ENCODE data around the gene SMIM36.

- TF ChIP-seq, protein P1, sequence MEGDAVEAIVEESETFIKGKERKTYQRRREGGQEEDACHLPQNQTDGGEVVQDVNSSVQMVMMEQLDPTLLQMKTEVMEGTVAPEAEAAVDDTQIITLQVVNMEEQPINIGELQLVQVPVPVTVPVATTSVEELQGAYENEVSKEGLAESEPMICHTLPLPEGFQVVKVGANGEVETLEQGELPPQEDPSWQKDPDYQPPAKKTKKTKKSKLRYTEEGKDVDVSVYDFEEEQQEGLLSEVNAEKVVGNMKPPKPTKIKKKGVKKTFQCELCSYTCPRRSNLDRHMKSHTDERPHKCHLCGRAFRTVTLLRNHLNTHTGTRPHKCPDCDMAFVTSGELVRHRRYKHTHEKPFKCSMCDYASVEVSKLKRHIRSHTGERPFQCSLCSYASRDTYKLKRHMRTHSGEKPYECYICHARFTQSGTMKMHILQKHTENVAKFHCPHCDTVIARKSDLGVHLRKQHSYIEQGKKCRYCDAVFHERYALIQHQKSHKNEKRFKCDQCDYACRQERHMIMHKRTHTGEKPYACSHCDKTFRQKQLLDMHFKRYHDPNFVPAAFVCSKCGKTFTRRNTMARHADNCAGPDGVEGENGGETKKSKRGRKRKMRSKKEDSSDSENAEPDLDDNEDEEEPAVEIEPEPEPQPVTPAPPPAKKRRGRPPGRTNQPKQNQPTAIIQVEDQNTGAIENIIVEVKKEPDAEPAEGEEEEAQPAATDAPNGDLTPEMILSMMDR (IDR thresholded peaks at IDR 0.05), result no peak
- TF ChIP-seq ZSCAN18 (CRISPR knock-in tag; IDR thresholded peaks at IDR 0.05) (no peak), MYBL2 (CRISPR knock-in tag; IDR thresholded peaks at IDR 0.05) (no peak), ATF2 (CRISPR knock-in tag; IDR thresholded peaks at IDR 0.05; ENCODE audit: borderline replicate concordance, low read depth) (no peak), ZNF423 (CRISPR knock-in tag; IDR thresholded peaks at IDR 0.05) (no peak), ZNF263 (CRISPR knock-in tag; IDR thresholded peaks at IDR 0.05; ENCODE audit: low read depth) (no peak), FOXK1 (CRISPR knock-in tag; IDR thresholded peaks at IDR 0.05) (no peak), ZNF121 (CRISPR knock-in tag; IDR thresholded peaks at IDR 0.05) (no peak), NR1H2 (CRISPR knock-in tag; IDR thresholded peaks at IDR 0.05) (no peak)
Observed at GRCh38 chr17:55482591-55483389, 28.5 kb downstream of the SMIM36 start.
